Right atrium auricular region (tissue), 2 donors: Measurements from ENCODE around the gene ENTHD1. TPM values are rescaled to one million over a fixed set of nuclear protein-coding genes. Genes with fewer than 3 reads are reported as not detected.
"Not testable (repeated sequence)": the region's sequence is repeated elsewhere in the genome, so short reads cannot be mapped to it uniquely, and the experiment has no call there.

Experiments
- DNase-seq: peaks from one replicate; pipeline ENCODE4 v3.0.0-alpha.2; 2019; ENCODE audit warnings: low spot score
- H3K27ac ChIP-seq, 2 donors: fragments of 200-600 bp; sonication (generic); 1 replicate in 1 of 2; 2 replicates in 1 of 2; pipeline ENCODE4 v1.5.1; 2016 to 2019
- H3K27me3 ChIP-seq, 2 donors: fragments of 200-600 bp; sonication (generic); one replicate each; pipeline versions ENCODE4 v1.5.1 to v1.6.0; 2017 to 2019
- H3K36me3 ChIP-seq: fragments of 200-600 bp; sonication (generic); one replicate; pipeline ENCODE4 v1.5.1; 2016
- H3K4me1 ChIP-seq, 2 donors: fragments of 200-600 bp; sonication (generic); one replicate each; pipeline versions ENCODE4 v1.5.1 to v1.6.0; 2017 to 2019
- H3K4me3 ChIP-seq, 2 donors: fragments of 200-600 bp; sonication (generic); 1 replicate in 1 of 2; 2 replicates in 1 of 2; pipeline ENCODE4 v1.5.1; 2017 to 2019; ENCODE audit warnings: mild to moderate bottlenecking in 1 of 2, moderate library complexity in 1 of 2
- H3K9me3 ChIP-seq, 2 donors: fragments of 200-600 bp; sonication (generic); one replicate each; pipeline ENCODE4 v1.5.1; 2019
- total RNA-seq, 2 donors: library from RNA; depleted of rRNA; stranded (reverse); fragments of >200 nt; gene quantifications; one replicate each; pipeline ENCODE4 v1.1.0, GENCODE V29; 2016
- TF ChIP-seq, protein P1 (sequence below), 2 donors: fragments of 200-600 bp; sonication (generic); IDR thresholded peaks; one replicate each; pipeline ENCODE4 v1.5.1; 2019; ENCODE audit warnings: antibody characterized with exemption in 2 of 2

Gene ENTHD1
- total RNA-seq, 2 donors from 2014 or later = not detected

DNA sequence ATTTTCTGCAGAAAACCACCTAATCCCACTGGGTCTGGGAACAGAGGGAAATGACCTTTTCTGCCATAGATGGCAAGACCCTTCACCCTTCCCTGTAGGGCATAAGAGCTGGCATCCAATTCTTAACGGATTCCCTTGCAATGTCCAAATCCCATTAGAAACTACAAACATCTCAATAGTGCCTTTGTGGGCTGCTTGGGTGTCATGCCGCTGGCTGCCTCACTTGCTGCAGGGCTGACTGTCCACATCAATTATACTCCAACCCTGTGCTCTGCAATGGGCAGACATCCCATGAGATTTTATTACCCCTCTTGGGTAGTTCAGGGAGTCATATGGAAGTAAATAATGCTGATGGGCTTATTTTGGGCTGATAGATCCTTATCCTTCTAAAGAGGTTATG lies 14.6 kb upstream of the ENTHD1 start:
- DNase-seq = no peak
- no peak overlapping the region for H3K4me3 ChIP-seq

DNA sequence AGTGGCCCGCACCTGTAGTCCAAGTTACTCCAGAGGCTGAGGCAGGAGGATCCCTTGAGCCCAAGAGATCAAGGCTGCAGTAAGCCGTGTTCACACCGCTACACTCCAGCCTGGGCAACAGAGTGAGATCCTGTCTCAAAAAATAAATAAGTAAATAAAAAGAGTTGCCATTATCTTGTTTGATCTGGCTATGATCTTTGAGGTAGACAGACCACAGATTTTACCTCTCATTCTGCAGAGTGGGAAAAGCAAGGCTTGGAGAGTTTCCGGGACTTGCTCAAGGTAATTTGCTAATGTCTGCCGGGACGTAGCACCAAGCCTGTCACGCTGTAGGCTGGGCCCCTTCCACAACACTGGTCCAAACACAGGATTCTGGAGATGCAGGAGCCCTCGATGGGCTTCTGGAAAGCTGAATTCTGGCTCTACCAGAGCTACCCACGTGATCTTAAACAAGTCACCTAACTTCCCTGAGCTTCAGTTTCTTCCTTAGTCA lies 14.1 kb upstream of the ENTHD1 start:
- Histone ChIP-seq H3K4me1 (no peaks in the 10 kb centered on the region), H3K27ac (no peak overlapping the region), H3K36me3 (no peaks in the 10 kb centered on the region), H3K27me3 (no peaks in the 10 kb centered on the region), H3K4me3 (no peak overlapping the region), H3K9me3 (no peaks in the 10 kb centered on the region)
- DNase-seq = no peak
- TF ChIP-seq, protein P1, sequence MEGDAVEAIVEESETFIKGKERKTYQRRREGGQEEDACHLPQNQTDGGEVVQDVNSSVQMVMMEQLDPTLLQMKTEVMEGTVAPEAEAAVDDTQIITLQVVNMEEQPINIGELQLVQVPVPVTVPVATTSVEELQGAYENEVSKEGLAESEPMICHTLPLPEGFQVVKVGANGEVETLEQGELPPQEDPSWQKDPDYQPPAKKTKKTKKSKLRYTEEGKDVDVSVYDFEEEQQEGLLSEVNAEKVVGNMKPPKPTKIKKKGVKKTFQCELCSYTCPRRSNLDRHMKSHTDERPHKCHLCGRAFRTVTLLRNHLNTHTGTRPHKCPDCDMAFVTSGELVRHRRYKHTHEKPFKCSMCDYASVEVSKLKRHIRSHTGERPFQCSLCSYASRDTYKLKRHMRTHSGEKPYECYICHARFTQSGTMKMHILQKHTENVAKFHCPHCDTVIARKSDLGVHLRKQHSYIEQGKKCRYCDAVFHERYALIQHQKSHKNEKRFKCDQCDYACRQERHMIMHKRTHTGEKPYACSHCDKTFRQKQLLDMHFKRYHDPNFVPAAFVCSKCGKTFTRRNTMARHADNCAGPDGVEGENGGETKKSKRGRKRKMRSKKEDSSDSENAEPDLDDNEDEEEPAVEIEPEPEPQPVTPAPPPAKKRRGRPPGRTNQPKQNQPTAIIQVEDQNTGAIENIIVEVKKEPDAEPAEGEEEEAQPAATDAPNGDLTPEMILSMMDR (IDR thresholded peaks at IDR 0.05) = no peak

More for the DNA sequence above, 14.6 kb upstream of the ENTHD1 start:
- no peaks in the 10 kb centered on the region for H3K4me1 ChIP-seq
- no peaks in the 10 kb centered on the region for H3K9me3 ChIP-seq
- no peak overlapping the region for H3K27ac ChIP-seq
- TF ChIP-seq, protein P1 (IDR thresholded peaks at IDR 0.05) = no peak
- H3K36me3 ChIP-seq = no peaks in the 10 kb centered on the region
- no peaks in the 10 kb centered on the region for H3K27me3 ChIP-seq

DNA sequence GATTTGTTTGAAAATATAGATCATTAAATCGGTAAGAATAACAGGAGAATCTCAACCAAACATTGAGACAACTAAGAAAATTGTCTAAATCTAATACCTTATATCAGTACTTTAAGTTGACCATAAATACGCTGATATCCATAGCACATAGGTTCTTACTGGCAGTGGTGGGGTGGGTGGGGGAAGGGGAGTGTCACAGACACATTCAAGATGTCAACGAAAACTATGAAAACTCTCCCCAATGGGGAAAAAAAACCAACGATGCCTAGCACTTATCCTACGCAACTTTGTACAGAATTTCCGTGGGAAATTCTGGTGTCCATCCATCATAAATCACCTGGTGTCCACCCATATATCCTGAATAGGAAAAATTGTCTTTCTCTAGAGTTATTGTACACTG lies 13.5 kb upstream of the ENTHD1 start:
- Histone ChIP-seq H3K27ac (no peak overlapping the region), H3K4me1 (no peaks in the 10 kb centered on the region), H3K27me3 (no peaks in the 10 kb centered on the region), H3K9me3 (no peaks in the 10 kb centered on the region), H3K4me3 (no peak overlapping the region), H3K36me3 (no peaks in the 10 kb centered on the region)
- no peak for DNase-seq
- TF ChIP-seq, protein P1 (IDR thresholded peaks at IDR 0.05) = no peak

DNA sequence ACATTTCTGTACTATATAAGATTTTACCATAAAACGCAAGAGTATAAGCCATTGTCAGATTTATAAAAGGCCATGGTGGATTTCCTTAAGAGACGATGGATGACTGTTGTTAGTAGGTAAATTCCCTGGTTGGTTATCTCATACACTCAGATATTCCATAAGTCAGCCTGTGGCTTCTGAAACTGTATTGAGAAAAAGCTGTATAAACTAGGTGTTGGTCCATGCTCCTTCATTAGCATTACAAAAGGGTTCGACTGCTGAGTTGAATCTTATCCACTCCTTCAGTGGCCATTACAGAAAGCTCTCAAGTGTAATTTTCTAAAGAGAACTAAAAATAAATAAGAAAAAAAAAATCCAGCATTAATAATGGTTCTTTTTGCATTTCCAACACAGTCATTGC lies 12.6 kb upstream of the ENTHD1 start:
- DNase-seq = no peak
- Histone ChIP-seq H3K4me1 (no peaks in the 10 kb centered on the region), H3K4me3 (no peak overlapping the region), H3K9me3 (no peaks in the 10 kb centered on the region), H3K27ac (no peak overlapping the region), H3K36me3 (no peaks in the 10 kb centered on the region), H3K27me3 (no peaks in the 10 kb centered on the region)
- TF ChIP-seq, protein P1 (IDR thresholded peaks at IDR 0.05) = no peak

DNA sequence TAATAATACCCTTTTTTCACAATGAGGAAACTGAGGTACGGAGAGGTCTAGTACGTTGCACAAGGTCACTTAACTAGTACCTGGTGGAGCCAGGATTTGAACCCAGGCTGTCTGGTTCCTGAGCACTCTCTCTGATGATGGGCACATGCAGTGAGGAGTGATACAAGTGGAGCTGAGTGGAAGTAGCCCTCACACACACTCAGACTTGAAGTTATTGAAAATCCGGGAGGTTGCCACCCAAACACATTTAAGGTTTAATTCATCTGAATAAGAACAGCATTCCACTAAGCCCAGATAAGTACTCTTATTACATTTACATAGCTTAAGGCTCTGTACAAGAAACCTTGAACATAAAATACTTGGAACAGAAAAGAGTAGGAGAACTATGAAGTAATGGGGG lies 12.1 kb upstream of the ENTHD1 start:
- Histone ChIP-seq H3K36me3 (no peaks in the 10 kb centered on the region), H3K27me3 (no peaks in the 10 kb centered on the region), H3K27ac (no peak overlapping the region), H3K4me1 (no peaks in the 10 kb centered on the region), H3K9me3 (no peaks in the 10 kb centered on the region), H3K4me3 (no peak overlapping the region)
- TF ChIP-seq, protein P1 (IDR thresholded peaks at IDR 0.05) = no peak
- no peak for DNase-seq

DNA sequence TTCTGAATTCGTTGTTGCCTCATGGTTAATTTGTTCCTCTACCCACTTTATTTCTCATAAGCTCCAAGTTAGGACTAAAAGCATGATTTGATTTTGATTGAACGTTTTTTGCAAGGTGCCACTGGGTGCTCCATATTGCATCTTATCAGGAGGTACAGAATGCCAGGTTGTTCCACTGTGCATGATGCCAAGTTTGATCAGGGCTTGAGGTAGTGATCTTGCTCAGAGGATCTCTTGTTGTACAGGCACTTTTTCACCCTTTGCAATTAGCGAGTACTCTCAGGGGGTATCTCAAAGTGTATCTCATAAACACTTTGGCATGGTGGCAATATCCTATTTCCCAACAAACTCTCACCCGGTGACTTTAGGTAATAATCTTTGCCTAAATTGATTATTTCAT lies 11.3 kb upstream of the ENTHD1 start:
- Histone ChIP-seq H3K27ac (no peak overlapping the region), H3K4me3 (no peak overlapping the region), H3K27me3 (no peaks in the 10 kb centered on the region), H3K9me3 (no peaks in the 10 kb centered on the region), H3K4me1 (no peaks in the 10 kb centered on the region), H3K36me3 (no peaks in the 10 kb centered on the region)
- TF ChIP-seq, protein P1 (IDR thresholded peaks at IDR 0.05) = no peak
- DNase-seq = no peak

DNA sequence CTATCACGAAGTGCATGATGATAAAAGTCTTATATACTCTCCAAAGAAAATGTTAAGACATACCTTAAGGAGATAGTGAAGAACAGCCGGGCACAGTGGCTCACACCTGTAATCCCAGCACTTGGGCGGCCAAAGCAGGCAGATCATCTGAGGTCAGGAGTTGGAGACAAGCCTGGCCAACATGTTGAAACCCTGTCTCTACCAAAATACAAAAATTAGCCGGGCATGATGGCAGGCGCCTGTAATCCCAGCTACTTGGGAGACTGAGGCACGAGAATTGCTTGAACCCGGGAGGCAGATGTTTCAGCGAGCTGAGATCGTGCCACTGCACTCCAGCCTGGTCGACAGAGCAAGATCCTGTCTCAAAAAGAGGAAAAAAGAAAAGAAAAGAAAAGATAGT lies 10.5 kb upstream of the ENTHD1 start:
- not testable (repeated sequence) for H3K4me3 ChIP-seq, H3K27ac ChIP-seq, H3K9me3 ChIP-seq, H3K4me1 ChIP-seq, H3K36me3 ChIP-seq, H3K27me3 ChIP-seq, DNase-seq
